Middle frontal gyrus (tissue), 1 donor: Measurements from ENCODE around the gene MAP3K2.

ENCODE experiments used
- DNase-seq: peaks from one replicate; pipeline ENCODE4 v3.0.0-alpha.2; 2015; ENCODE audit warnings: low spot score; ENCODE audit errors: extremely low spot score

MAP3K2 gene

DNA sequence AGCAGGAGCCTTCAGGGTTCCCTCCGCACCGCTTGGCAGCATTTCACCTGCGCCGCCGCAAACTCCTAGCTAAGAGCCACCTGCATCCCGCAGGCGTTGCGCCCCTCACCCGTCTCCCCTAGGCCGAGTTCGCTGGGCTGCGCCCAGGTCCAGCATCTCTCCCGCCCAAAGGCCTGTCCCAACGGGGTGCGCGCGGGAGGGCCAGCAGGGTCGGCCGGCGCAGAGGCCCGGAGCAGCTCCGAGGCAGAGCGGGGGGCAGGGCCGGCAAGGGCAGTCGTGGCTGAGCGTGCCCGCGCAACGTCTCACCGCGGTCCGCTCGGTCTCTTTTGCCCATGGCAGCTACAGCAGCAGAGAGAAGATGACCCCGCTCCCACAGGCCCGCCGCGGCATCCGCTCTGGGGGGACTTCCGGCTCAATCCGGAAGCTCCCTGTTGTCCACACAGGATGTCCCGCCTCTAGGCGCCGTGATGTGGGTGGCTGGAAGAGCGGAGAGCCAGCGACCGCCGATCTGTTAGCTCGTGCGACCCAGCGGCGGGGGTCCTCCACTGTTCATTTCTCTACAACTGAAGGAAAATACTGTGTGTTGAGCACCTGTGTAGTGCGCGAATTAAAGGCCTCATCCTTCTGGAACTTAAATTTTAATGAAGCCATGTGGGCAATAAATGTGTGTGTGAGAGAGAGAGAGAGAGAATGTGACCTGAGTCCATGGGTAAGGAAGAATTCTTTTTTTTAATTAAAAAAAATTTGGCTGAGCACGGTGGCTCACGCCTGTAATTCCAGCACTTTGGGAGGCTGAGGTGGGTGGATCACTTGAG, 93.8 kb downstream of the MAP3K2 start, which contains the start of gene ERCC3:
ERCC3 (minus strand) TSS at position 397 of the 815 bp plus-strand sequence; CDS start at position 334, 63 bp downstream.
- DNase-seq, result peak; percentile 65

DNA sequence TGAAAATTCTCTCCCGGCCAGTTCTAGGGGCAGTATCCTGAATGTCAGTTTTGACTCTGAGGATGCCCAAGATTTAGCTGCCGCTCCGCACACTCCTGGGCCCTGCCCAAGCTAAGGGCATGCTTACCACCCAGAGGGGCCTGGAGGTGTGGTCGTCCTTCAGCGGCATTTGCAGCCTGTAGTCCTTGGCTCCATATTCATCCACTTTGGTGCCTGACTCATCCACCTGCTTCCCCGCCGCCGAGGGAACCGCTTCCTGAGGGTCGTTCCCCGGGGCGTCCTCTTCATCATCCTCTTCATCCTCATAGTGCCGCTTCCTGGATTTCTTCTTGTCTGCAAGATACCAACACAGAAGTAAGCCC, 94.4 kb downstream of the MAP3K2 start:
- no peak for DNase-seq

DNA sequence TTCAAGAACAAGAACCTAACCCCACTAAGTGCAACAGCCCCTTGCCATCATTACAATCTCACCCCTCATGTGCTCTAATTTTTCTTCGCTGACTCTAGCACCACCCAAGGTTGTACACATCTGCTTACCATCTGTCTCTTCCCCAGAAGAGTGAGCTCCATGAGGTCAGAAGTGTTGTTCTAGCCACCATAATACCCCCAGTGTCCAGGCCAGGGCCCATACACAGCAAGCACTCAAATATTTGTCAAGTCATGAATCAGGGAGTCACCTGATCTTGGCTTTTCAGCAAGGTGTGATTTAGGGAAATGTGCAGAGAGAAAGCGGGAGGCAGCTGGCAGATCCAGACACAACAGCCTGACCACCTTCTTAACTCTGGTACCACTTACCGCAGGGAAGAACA, 99.5 kb downstream of the MAP3K2 start:
- no peak for DNase-seq

GRCh38 chr2:127283275-127283674, 104.5 kb downstream of the MAP3K2 start:
- no peak for DNase-seq

DNA sequence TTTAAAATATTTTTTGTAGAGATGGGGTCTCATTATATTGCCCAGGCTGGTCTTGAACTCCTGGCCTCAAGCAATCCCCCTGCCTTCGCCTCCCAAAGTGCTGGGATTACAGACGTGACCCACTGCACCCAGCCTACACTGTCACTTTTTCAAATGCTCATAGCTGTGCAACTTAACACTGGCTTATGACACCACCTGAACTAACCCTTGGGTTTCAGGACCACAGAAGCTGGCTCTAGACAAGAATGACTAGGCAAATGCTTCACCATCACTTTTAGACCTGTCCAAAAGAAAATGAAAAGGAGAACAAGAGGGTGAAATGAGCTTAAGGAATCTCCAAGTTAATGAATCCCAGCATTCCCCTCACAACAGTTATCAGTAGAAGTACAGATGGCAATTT, 107.1 kb downstream of the MAP3K2 start:
- no peak for DNase-seq

- DNase-seq, result no peak
These were observed 108.0 kb downstream of the MAP3K2 start for GRCh38 chr2:127279781-127280180.

DNA sequence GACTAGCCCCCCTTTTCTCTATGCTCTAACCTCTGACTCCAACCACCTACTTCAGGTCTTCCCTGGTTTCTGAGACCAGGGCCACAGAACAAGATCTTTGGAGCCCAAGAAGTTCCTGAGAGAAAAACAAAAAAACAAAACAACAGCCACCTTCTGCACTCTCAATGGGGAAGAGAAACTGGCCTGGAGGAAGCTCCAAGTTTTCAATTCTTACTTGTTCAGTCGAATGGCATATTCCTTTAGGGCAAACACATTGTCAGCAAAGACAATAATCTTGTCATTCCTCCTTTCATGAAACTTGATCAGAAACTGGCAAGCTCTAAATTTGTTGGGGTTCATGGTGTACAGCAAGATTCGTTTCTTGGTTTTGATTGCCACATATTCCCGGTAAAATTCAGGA, 108.8 kb downstream of the MAP3K2 start:
- DNase-seq, result no peak

GRCh38 chr2:127277028-127277427, 110.7 kb downstream of the MAP3K2 start:
- no peak for DNase-seq

GRCh38 chr2:127275789-127276188, 112.0 kb downstream of the MAP3K2 start:
- DNase-seq, result no peak

DNA sequence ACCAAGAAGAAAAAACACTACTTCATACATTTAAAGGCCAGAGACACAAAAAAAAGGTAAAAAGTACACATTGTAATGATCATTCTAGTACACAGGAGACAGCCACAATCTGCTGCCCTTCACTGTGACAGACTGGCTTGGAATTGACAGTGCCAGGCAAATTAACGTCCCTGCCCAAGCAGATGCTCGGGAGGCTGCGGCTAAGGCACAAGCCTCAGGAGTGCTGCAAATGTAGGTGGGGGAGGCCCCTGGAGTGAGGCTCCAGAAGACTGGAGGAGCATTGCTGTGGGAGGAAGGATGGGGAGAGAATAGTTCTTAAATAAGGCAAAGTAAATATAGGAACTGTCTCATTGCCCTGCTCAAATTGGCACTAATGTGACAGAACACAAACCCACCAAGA, 112.4 kb downstream of the MAP3K2 start:
- no peak for DNase-seq

GRCh38 chr2:127270663-127271062, 117.1 kb downstream of the MAP3K2 start:
- no peak for DNase-seq

- DNase-seq, result no peak
These were observed 125.9 kb downstream of the MAP3K2 start for GRCh38 chr2:127261804-127262406.

- DNase-seq, result no peak
These were observed 128.4 kb downstream of the MAP3K2 start for GRCh38 chr2:127259355-127259754.

DNA sequence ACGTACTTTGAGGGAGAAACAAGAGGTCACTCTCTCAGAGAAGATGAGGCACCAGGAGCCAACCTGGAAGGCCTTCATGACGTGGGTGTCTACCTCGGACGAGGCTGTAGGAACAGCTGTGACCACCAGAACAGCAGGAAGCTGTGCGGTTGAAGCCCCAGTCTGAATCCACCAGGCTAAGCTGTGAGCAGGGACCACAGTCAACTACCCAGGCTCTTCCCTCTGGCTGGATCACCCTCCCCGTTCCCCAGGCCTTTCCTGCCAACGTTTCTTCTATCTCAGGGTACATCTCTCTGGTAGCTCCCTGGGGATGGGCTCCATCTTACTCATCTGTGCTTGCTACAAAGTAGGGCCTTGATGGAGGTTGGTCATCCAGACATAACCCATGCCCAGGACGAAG, 130.9 kb downstream of the MAP3K2 start:
- no peak for DNase-seq

GRCh38 chr2:127256381-127256780, 131.4 kb downstream of the MAP3K2 start:
- DNase-seq, result no peak

GRCh38 chr2:127255721-127256120, 132.1 kb downstream of the MAP3K2 start:
- DNase-seq, result no peak

GRCh38 chr2:127255146-127255545, 132.6 kb downstream of the MAP3K2 start:
- no peak for DNase-seq

DNA sequence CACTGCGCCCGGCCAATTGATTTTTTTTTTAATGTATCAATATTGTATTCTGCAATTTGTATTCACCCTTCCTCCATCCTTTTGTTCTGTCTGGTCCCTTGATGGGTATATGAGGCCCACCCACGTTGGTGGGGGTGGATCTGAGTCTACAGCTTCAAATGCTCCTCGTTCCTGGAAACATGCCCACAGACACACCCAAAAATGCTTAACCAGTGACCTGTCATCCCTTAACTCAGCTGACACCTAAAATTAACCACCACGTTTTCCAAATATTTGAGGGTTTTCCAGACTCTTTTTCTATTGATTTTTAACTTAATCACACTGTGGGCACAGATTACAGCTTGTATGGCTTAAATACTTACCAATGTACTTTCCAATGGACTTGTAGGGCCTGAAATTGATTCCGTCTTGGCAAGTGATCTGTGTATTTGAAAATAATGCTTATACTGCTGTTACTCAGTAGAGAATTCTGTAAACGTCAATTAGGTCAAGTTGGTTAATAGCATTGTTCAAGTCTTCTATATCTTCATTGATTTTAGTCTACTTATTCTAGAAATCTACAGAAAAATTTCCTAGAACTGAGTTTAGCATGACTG, 133.3 kb downstream of the MAP3K2 start:
- DNase-seq, result no peak
